Ramos (cell line): ENCODE measurements around the gene PLAC1.

ENCODE experiments used
- in situ Hi-C: fragments of 300-500 bp; cut with MboI; formaldehyde crosslinking; loops from one replicate; pipeline ENCODE4 v1.14.3; 2022; ENCODE audit warnings: low sequenced_read_pairs; ENCODE audit not compliant: unreplicated experiment

The PLAC1 gene, protein sequence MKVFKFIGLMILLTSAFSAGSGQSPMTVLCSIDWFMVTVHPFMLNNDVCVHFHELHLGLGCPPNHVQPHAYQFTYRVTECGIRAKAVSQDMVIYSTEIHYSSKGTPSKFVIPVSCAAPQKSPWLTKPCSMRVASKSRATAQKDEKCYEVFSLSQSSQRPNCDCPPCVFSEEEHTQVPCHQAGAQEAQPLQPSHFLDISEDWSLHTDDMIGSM

DNA sequence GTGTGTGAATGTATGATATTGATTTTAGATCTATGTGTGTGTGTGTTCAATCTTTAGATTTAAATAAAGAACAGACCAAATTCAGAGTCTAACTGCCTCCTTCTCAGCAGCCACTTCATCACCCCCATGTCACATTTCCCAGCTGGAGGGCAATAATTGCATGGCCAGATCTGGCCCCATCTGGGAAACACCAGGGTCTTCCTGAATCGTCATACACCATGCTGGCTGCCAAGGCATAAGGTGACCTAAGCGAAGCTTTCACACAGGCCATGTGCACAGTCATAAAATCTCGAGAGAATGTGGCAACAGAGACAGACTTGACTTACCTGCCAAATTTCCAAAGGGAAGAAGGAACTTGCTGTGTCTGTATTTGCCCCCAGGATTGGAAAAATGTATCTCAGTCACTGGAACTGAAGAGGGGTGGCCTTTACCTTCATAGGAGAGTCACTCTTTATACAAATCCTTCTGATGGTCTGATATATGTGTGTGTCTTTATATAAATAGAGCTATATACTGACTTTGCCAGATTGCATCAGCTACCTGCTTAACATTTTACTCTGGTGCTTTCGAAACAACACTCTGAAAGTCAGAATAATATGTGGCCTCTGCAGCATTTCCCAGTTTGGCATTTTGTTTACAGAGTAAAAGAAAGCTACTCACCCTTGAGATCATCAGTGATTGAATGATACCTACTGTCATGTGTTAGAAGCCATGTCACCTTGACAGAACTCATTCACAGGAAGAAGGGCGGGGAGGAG, at the start of gene PLAC1:
Gene PLAC1 (minus strand): TSS at position 470 of the 758 bp plus-strand sequence. CDS start 91,789 bp downstream, outside the sequence.
- in situ Hi-C loops = no loop called here

GRCh38 chrX:134706138-134706537, 47.9 kb upstream of the PLAC1 start:
- in situ Hi-C loops = no loop called here

GRCh38 chrX:134695999-134696398, 37.7 kb upstream of the PLAC1 start:
- in situ Hi-C loops = no loop called here

DNA sequence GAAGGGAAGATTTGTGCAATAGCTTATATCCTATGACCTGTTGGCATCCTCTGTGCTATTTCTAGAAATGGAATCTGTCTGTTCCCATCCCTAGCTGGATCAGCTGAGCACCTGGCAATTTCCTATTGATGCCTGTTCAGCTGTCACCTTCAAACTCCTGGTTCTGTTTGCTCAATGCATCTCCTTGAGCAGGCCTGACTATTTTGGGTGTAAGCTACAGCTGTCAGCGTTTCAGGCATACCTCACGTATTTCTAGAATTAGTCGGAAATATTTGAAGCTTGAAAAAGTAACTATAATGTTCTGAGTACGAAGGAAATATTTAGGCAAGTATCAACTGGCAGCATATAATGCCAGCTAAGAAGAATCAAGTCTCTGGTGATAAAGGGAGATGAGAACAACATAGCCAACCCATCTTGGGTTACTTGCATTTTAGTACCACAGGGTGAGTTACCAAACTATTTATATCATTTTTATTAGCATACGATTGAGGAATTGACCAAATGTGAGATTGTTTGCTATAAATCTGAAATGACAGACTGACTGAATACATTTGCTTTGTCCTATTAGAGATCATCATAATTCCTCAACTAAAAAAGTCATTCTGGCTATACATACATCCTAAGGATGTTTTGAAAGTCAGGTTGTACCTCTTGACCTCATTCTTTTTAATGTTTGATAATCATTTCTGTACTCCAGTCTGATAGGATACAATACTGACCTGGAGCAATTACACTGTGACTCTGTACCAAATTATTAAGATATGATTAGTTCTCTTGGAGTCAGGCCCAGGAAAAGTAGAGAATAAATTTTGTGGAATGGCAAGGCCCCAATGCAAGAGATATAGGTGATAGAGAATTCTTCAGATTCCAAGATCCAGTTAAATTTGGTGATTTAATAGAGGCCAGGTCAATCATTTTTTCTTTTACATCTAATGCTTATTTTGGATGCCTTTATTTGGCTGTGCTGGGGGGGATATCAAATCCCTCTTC, 36.4 kb upstream of the PLAC1 start:
- in situ Hi-C loops = no loop called here

DNA sequence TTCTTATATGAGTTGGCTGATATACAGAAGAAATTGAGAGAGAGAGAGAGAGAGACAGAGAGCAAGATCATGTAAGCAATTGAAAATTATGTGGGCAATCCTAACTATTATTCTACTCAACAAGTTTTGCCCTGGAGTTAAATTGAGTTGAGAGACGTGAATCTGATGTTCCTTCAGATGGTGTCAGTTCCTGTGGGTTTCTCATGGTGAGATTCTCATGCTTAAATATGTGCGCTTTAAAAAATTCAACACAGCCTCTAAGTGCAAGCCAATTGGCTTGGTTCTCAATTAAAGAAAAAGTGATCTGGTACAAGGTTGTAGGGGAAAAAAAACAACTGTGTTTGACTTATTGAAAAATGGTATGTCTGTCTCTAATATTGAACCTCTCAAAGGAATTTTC, 35.4 kb upstream of the PLAC1 start:
- in situ Hi-C loops = no loop called here

- in situ Hi-C loops = no loop called here
Observed at GRCh38 chrX:134692990-134693389, 34.7 kb upstream of the PLAC1 start.

DNA sequence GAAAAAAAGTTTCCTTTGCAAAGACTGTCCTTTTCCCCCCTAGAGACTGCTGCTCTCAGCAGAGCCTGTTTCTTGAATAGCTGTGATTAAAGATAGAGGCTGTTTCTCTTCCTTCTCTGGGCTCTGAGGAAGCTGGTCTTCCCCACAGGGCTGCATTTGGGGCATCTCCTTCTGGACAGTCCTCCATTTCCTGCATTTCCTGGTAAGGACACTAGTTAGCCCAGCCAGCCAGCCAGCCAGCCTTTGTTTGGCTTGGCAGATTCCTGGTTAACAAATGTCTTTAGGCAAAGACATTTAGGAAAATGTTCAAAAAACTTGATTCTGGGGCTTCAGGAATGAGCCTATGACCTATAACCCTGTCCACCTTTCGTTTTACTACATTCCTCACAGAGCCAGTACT, 34.0 kb upstream of the PLAC1 start:
- in situ Hi-C loops = no loop called here

DNA sequence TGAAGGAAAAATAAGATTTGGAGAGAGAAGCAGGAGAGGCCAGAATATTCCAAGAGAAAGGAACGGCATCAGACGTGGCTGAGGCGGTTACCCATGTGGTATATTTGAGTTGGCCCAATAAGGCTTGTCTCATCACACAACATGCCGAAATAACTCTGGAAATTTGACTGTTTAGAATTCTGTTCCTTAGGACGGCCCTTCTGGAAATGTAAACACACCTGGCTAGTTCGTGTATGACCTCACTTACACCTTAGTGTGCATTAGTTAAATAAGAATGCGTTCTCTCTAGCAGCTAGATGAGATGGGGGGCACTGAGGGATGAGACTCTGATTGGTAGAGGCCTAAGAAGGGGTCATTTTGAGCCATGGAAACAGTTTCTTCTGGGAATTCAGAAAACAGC, 33.2 kb upstream of the PLAC1 start:
- in situ Hi-C loops = no loop called here

DNA sequence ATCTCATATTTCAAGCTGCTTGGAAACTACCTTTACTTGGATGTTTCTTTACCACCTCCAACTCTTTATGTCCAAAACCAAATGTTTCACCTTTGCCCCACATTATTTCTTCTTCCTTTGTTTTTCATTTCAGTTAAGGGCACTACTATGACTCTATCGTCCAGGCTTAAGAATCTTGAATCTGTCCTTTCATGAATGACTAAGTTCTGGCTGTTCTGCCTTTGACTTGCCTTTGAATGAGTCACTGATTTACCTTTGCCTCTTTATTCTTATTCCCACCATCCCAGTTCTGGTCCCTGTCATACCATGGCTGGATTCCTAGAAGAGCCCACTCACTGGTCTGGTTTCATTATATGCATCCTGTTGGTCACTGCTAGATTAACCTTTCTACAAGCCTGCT, 30.6 kb upstream of the PLAC1 start:
- in situ Hi-C loops = no loop called here

DNA sequence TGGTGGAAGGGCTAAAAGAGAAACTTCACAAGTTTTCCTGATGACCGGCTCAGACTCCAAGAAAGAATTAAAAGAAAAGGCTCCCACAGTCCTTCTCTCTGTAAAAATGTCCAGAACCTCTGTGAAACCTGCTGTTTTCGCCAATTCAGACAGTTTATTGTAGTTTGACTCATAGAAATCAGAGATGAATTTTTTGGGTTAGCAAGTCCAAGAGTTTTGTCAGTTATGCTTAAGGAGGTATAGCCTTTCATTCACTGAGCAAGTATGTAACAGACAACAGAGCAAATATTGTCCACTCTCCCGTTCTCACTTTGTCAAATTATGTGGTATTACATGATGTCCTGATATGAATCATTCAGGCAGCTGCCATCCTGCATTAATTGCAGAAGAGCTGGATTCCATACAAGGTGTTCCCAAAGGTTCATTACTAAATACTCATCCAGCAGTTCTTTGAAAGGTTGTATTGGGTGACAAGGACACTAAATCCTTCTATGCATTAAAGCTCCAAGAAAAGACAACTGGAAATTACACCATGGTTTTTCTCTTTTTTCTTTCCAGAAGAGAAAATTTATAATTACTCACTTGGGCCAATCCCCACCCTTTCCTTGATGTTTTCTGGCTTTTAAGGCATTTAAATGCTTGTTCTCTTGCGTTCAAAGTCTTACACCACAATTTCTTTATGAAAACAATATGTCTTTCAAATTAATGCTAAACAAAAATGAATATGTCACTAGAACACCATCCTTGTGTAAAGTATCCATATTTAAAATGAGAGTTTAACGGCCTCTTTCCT, 30.0 kb upstream of the PLAC1 start:
- in situ Hi-C loops = no loop called here

- in situ Hi-C loops = no loop called here
Observed at GRCh38 chrX:134685668-134686067, 27.4 kb upstream of the PLAC1 start.

DNA sequence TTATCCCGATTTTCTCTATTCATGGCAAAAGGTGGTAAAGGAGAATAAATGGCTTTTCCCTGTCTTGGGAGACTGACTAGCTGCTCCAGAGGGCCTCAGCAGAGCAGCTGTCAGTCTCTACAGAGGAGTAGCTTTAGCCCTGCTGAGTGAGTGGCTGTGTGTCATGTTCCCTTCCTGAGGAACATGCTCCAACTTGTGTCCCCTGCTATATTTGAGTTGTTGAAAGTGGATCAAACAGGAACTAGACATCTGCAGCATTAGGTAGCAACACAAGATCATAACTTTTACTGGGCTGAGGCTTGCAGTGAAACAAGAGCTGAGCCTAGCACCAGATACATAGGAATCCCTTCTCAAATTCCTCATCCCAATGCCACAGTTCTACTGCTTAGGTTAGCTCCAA, 26.7 kb upstream of the PLAC1 start:
- in situ Hi-C loops = no loop called here

DNA sequence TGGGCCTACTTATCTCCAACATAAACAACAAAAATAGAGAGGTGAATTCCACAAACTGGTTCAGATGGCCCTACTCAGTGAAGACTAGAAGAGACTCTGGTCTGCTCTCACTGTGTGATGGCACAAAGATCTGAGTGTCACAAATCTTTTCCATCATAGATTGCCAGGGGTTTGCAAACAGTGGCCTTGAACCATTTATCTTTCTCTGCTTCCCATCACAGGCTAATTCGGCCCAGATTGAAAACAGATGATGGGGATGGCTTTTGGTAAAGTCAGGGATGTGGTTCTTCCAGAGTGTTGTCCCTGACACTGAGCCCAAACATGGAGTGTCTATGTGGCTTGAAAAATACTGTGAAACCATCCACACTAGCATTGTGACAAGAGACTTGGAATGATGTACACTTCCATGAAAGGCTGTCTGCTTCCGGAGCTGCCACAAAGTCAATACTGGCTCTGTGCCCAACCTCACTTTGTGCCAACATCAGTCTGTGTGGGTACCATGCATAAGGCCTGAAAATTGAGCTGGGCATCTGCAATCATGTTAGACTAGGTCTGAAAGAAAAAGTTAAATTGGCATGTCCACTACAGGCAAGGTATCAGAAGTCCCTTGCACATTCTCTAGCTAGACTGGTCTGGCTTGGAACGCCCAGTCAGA, 25.2 kb upstream of the PLAC1 start:
- in situ Hi-C loops = no loop called here

DNA sequence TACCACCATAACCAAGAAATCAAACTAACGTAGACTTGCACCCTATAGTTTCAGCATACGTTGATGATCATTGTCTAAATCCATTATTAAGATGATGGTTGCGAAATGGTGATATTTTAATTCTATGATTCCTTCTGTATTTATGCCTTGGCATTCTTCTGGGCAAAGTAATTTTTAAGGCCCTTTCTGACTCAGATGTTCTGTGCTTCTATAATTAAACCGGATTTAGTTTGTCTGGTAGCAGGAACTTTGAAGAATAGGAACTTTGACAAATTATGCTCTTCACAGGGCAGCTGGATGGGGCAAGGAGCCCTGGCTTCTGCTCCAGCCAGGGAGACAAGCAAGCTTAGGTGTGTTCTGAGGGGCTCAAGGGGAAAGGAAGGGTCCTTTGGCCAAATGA, 23.8 kb upstream of the PLAC1 start:
- in situ Hi-C loops = no loop called here

- in situ Hi-C loops = no loop called here
Observed at GRCh38 chrX:134679644-134680043, 21.4 kb upstream of the PLAC1 start.

GRCh38 chrX:134679221-134679620, 20.9 kb upstream of the PLAC1 start:
- in situ Hi-C loops = no loop called here

- in situ Hi-C loops = no loop called here
Observed at GRCh38 chrX:134677332-134677731, 19.1 kb upstream of the PLAC1 start.

DNA sequence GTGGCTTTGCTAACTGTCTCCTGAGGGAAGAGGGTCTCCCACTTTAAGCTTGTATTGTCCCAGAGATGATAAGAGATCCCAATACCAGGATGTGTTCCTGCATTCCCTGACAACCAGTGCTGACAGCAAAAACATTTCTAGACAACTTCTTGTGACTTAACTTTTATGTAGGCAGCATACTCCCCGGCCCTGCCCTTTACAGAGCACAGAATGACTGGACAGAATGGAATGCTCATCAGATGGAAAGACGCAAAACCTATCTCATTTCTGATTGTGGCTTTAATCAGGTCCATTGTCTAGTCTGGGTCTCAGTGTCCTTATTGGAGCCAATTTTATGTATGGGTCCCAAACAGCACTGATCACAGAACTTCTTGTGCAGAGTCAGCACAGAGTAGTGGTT, 18.2 kb upstream of the PLAC1 start:
- in situ Hi-C loops = no loop called here

- in situ Hi-C loops = no loop called here
Observed at GRCh38 chrX:134673123-134673522, 14.9 kb upstream of the PLAC1 start.

- in situ Hi-C loops = no loop called here
Observed at GRCh38 chrX:134672101-134672500, 13.8 kb upstream of the PLAC1 start.
